Neutrophil (primary cell): Measurements from ENCODE around the gene IL17D.
"Not testable (repeated sequence)": the region's sequence is repeated elsewhere in the genome, so short reads cannot be mapped to it uniquely, and the experiment has no call there.

ENCODE experiments used
- H3K27ac ChIP-seq: fragments of 200-600 bp; sonication (generic); 2 replicates; pipeline ENCODE4 v1.5.1; 2016; ENCODE audit warnings: mild to moderate bottlenecking, moderate library complexity
- H3K27me3 ChIP-seq: fragments of 200-600 bp; sonication (generic); 2 replicates; pipeline ENCODE4 v1.6.0; 2016; ENCODE audit warnings: mild to moderate bottlenecking
- H3K36me3 ChIP-seq: fragments of 200-600 bp; sonication (generic); 2 replicates; pipeline ENCODE4 v1.5.1; 2017
- H3K4me1 ChIP-seq, 2 experiments: fragments of 200-600 bp in 1 of 2; sonication (generic) in 1 of 2; 1 replicate in 1 of 2; 2 replicates in 1 of 2; pipeline versions ENCODE4 v1.5.1 to v1.6.1; 2013 to 2016; ENCODE audit warnings: low read depth in 1 of 2, low read length in 1 of 2, mild to moderate bottlenecking in 1 of 2, moderate library complexity in 1 of 2; ENCODE audit not compliant: control insufficient read depth in 1 of 2, insufficient read depth in 1 of 2
- H3K4me3 ChIP-seq, 2 experiments: fragments of 200-600 bp in 1 of 2; sonication (generic) in 1 of 2; 1 replicate in 1 of 2; 2 replicates in 1 of 2; pipeline ENCODE4 v1.5.1; 2013 to 2016; ENCODE audit warnings: low read depth in 1 of 2, low read length in 1 of 2, mild to moderate bottlenecking in 1 of 2, moderate library complexity in 1 of 2
- H3K9me3 ChIP-seq: fragments of 200-600 bp; sonication (generic); 2 replicates; pipeline ENCODE4 v1.5.1; 2016
- TF ChIP-seq, protein P1 (sequence below): fragments of 200-600 bp; sonication (generic); IDR thresholded peaks from 2 replicates; pipeline ENCODE4 v1.5.1; 2016; ENCODE audit warnings: antibody characterized with exemption

The IL17D gene

DNA sequence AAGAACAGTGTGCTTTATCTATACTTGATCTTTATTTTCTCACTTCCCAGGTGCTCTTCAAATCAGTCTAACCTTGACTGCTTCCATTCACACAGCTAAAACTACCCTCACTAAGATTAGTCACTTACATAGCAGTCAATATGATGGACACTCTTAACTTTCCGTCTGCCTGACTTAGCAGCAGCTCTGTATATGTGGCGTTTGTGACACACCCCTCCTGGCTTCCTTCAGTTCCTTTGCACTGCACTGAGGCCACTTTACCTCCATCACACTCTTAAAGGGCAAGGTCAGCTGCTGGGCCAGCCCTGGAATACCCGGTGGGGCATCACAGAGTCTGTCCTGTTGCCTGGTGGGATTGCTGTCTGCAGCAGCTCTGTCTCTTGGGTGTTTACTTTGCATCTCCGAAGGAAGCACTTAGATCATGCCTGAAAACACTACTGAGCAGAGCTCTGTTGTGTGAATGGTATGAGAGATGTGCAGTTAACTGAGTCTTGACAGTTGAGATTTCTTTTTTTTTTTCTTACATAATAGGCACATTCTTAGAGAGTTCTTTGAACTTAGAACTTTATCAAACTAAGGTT lies 35.6 kb upstream of the IL17D start:
- TF ChIP-seq, protein P1, sequence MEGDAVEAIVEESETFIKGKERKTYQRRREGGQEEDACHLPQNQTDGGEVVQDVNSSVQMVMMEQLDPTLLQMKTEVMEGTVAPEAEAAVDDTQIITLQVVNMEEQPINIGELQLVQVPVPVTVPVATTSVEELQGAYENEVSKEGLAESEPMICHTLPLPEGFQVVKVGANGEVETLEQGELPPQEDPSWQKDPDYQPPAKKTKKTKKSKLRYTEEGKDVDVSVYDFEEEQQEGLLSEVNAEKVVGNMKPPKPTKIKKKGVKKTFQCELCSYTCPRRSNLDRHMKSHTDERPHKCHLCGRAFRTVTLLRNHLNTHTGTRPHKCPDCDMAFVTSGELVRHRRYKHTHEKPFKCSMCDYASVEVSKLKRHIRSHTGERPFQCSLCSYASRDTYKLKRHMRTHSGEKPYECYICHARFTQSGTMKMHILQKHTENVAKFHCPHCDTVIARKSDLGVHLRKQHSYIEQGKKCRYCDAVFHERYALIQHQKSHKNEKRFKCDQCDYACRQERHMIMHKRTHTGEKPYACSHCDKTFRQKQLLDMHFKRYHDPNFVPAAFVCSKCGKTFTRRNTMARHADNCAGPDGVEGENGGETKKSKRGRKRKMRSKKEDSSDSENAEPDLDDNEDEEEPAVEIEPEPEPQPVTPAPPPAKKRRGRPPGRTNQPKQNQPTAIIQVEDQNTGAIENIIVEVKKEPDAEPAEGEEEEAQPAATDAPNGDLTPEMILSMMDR, result no peak
- no peak overlapping the region for H3K27ac ChIP-seq
- H3K9me3 ChIP-seq, result no peaks in the 10 kb centered on the region
- no peaks in the 10 kb centered on the region for H3K4me1 ChIP-seq
- H3K4me3 ChIP-seq, result no peak overlapping the region
- no peaks in the 10 kb centered on the region for H3K36me3 ChIP-seq
- no peaks in the 10 kb centered on the region for H3K27me3 ChIP-seq

DNA sequence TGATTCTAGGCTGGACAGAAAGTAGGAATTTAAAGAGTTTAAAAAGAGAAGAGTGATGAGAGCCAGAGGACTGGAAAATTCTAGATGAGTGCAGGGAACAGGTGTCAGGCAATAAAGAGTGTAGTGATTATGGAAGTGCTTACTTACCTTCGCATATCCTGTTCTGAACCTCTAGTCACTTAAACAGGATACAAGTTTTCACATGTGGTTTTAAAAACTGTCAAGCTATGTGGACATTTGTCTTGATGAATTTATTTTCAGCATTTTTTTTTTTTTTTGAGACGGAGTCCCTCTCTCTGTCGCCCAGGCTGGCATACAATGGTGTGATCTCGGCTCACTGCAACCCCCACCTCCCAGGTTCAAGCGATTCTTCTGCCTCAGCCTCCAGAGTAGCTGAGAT lies 34.3 kb upstream of the IL17D start:
- no peaks in the 10 kb centered on the region for H3K4me1 ChIP-seq

DNA sequence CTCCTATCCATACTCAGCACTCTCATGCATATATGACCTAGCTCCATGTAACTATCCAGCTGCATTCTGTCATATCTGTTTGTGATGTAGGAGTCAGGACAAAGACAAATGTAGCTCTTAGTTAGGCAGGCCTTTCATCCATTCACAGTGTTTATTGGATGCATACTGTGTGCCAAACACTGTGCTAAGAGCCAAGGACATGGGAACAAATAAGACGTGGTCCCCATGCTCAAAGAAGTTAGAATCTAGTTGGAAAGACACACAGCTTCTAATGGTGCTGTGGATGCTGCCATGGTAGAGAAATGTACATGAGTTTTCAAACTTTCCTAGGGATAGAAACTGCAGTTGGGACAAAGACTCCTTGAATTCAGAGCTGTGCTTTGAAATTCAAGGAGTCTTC lies 31.7 kb upstream of the IL17D start:
- H3K4me3 ChIP-seq, result no peak overlapping the region
- H3K9me3 ChIP-seq, result no peaks in the 10 kb centered on the region
- no peak overlapping the region for H3K27ac ChIP-seq
- no peaks in the 10 kb centered on the region for H3K4me1 ChIP-seq
- H3K27me3 ChIP-seq, result no peaks in the 10 kb centered on the region
- TF ChIP-seq, protein P1, result no peak
- H3K36me3 ChIP-seq, result no peaks in the 10 kb centered on the region

More for the DNA sequence above, 34.3 kb upstream of the IL17D start:
- Histone ChIP-seq H3K36me3 (no peaks in the 10 kb centered on the region), H3K4me3 (no peak overlapping the region), H3K27ac (no peak overlapping the region), H3K9me3 (no peaks in the 10 kb centered on the region), H3K27me3 (no peaks in the 10 kb centered on the region)
- TF ChIP-seq, protein P1, result no peak

DNA sequence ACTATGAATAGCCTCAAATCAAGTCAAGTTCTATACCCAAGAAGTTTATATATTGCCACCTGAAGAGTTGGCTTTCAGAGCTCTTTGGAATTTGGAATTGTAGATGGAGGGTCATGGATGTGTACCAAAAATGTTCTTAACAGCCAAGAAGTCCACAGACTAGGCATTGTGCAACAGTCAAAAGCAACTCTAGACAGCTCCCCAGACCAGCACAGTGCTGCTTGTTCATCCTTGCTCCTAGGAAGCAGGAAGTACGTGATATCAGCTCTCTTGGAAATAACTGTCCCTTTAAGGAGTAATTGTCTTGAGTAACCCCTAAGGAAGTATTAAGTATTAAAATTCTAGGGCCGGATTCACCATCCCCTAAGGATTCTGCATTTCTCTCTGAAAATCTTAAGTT lies 30.7 kb upstream of the IL17D start:
- Histone ChIP-seq H3K27ac (no peak overlapping the region), H3K4me1 (no peaks in the 10 kb centered on the region), H3K4me3 (no peak overlapping the region), H3K36me3 (no peaks in the 10 kb centered on the region), H3K27me3 (no peaks in the 10 kb centered on the region), H3K9me3 (no peaks in the 10 kb centered on the region)
- TF ChIP-seq, protein P1, result no peak

DNA sequence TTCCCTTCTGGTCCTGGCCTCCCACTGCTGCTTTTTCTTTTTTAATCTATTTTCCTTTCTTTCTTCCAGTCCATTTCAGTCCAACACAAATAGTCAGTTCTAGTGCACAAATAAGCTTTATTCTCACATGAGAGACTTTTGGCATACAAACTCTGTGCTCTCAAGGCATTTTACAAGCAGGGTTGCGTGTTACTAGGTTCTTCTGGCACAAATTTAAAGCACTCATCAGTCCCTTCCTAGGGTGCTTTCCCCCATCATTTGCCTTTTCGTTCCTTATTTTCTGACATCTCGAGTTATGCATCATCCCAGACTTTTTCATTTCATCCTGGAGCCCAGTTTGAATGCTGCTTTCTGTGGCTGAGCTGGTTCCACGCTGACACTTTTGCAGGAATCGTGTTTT lies 29.8 kb upstream of the IL17D start:
- Histone ChIP-seq H3K27ac (no peak overlapping the region), H3K4me1 (no peaks in the 10 kb centered on the region), H3K36me3 (no peaks in the 10 kb centered on the region), H3K4me3 (no peak overlapping the region), H3K27me3 (no peaks in the 10 kb centered on the region), H3K9me3 (no peaks in the 10 kb centered on the region)
- TF ChIP-seq, protein P1, result no peak

DNA sequence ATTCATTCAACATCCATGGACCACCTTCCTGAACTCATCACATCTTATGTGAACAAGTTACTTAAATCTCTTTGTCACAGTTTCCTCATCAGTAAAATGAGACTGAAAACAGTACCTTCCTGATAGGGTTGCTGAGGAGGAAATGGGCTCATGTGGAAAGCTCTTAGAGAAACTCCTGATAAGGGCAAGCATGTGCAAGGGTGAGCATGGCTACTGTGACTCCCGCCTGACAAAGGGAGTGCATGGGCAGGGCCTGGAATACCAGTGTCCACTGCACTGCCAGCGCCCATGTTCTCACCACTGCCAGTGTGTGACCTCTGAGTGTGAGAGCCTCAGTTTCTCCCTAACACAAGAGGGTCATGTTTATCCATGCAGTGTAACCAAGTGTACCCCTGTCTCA lies 27.3 kb upstream of the IL17D start:
- H3K9me3 ChIP-seq, result no peaks in the 10 kb centered on the region
- no peak overlapping the region for H3K27ac ChIP-seq
- TF ChIP-seq, protein P1, result no peak
- H3K4me3 ChIP-seq, result no peak overlapping the region
- H3K27me3 ChIP-seq, result no peaks in the 10 kb centered on the region
- H3K36me3 ChIP-seq, result no peaks in the 10 kb centered on the region
- no peaks in the 10 kb centered on the region for H3K4me1 ChIP-seq

DNA sequence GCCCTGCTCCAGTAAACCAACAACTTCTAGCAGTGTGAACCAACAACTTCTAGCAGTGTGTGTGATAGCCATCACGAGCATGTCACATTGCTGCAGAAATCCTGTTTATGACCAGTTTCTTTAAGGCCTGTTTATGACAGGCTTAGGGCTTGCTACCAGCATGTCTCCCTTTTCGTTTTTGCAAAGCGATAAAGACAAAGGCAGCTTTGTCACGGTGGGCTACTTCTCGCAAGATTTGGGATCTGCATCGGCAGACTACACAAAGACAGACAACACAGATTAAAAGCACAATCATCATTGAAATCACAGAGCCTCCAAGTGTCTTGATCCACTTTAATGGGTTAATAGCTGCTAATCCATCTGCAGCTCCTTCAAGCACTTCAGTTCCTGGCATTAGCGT lies 24.9 kb upstream of the IL17D start:
- not testable (repeated sequence) for H3K27me3 ChIP-seq, H3K27ac ChIP-seq, H3K4me3 ChIP-seq, H3K36me3 ChIP-seq, H3K9me3 ChIP-seq, H3K4me1 ChIP-seq
